OCI-M2 (cell line): ENCODE results near the gene SPRY2.
"Not testable (repeated sequence)": the region's sequence is repeated elsewhere in the genome, so short reads cannot be mapped to it uniquely, and the experiment has no call there.

Experiments
- DNase-seq: peaks from one replicate; lab custom pipeline; 2025; ENCODE audit not compliant: unreplicated experiment; lab: John Stamatoyannopoulos, UW

The SPRY2 gene

DNA sequence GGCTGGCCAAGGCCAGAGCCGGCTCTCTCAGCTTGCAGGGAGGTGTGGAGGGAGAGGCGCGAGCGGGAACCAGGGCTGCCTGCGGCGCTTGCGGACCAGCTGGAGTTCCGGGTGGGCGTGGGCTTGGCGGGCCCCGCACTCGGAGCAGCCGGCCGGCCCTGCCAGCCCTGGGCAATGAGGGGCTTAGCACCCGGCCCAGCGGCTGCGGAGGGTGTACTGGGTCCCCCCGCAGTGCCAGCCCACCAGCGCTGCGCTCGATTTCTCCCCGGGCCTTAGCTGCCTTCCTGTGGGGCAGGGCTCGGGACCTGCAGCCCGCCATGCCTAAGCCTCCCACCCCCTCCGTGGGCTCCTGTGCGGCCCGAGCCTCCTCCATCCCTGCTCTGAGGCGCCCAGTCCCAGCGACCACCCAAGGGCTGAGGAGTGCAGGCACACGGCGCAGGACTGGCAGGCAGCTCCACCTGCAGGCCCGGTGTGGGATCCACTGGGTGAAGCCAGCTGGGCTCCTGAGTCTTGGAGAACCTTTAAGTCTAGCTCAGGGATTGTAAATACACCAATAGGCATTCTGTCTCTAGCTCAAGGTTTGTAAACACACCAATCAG, 14.7 kb upstream of the SPRY2 start:
- not testable (repeated sequence) for DNase-seq

DNA sequence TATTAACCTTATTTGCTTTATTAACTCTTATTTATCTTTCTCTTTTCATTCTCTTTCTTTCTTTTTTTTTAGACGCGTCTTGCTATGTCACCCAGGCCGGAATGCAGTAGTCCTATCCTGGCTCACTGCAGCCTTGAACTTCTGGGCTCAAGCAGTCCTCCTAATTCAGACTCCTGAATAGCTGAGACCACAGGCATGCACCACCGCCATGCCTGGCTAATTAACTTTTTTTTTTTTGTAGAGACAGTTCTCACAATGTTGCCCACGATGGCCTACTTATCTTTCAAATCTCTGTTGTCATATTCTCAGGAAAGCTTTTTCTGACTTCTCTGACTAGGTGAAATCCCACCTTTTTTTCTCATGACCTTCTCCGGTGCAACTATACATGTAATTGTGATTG, 7.8 kb upstream of the SPRY2 start:
- no peak for DNase-seq

DNA sequence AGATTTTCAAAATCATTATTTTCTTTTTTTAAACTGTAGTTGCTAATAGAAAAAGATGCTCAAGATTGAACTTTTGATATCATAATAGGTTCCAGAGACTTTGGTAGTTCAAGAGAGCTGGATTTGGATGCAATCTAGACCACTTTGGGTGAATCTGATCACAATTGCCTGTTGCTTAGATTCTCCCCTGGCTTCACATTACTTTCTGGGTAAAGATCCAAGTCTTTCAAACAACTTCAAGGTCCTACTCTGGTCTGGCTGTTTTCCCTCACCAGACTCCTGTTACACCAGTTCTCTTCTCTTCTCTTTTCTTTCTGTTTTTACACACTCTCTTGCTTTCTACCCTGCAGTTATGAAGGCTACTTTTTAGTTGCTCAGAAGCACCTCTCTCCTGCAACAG, 7.4 kb upstream of the SPRY2 start:
- no peak for DNase-seq

DNA sequence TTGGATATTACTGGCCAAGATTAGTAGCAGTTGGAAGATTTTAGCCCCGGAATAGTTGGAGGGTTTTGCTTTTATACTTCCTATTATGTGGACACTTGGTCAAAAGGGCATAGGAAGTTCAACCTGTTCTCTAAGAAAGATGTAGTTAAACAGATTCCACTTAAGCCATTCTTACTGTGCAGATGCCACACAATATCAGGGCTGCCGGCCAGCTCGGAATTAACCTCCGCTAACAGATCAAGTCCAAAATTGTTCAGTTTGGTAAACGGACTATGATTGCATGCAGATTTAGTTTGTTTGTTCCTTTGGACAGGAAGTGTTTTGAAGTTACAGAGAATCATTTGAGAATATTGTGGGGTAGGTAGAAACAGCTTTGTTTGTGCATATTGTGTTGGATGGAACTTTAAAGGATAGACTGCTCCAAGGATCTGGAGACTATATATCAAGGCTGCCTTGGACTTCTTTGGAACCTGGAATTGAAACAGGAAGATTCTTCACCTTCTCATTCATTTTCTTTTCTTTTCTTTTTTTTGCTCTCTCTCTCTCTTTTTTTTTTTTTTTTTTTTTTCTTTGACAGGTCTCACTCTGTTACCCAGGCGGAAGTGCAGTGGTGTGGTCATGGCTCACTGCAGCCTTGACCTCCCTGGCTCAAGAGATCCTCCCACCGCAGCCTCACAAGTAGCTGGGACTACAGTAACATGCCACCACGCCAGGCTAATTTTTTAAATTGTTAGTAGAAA, 5.0 kb upstream of the SPRY2 start:
- DNase-seq: no peak

DNA sequence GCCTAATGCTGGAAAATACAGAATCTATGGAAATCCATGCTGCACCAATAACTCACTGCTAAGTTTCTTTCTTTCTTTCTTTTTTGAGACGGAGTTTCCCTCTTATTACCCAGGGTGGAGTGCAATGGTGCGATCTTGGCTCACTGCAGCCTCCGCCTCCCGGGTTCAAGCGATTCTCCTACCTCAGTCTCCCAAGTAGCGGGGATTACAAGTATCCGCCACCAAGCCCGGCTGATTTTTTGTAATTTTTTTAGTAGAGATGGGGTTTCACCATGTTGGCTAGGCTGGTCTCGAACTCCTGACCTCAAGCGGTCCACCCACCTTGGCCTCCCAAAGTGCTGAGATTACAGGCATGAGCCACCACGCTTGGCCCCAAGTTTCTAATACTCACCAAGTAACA, 3.1 kb upstream of the SPRY2 start:
- not testable (repeated sequence) for DNase-seq

DNA sequence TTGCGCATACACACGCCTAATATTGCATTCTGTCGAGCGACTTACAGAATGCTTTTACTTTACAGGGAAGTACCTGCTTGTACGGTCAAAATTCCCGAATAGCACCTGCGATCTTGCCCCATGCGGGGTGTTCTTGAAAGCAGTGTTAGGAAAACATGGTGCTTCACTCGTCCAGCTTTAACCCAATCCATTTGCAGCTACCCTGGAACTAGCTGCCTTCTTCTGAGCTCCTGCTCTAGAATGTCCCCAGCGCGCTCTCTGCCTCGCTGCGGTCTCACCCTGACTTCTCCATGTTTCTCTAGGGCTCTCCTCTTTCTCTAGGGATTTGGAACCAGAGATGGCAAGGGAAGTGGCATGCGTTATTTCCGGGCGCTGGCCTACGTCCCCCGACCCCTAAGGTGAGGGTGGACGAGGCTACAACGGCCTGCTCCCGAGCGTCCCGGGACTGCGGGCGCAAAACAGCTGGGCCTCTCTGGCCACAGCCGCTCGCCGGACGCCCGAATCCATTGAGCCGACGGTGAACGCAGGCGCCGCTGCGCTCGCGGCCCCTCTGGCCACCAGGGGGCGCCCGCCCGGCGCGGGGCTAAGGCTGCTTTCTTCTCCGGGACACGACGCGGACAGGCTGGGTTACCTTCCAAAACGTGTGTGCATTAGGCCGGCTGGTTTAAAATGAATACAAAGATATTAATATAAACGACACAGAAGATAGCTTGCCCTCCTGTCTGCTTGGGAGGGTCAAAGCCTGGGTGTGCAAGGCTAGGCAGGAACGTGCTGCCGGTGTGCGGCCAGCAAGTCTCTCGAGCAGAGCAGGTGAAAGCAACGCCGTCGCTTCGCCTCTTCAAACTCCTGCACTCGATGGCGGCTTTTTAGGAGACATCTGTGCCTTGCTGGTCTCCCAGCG, 1.8 kb upstream of the SPRY2 start:
- no peak for DNase-seq

DNA sequence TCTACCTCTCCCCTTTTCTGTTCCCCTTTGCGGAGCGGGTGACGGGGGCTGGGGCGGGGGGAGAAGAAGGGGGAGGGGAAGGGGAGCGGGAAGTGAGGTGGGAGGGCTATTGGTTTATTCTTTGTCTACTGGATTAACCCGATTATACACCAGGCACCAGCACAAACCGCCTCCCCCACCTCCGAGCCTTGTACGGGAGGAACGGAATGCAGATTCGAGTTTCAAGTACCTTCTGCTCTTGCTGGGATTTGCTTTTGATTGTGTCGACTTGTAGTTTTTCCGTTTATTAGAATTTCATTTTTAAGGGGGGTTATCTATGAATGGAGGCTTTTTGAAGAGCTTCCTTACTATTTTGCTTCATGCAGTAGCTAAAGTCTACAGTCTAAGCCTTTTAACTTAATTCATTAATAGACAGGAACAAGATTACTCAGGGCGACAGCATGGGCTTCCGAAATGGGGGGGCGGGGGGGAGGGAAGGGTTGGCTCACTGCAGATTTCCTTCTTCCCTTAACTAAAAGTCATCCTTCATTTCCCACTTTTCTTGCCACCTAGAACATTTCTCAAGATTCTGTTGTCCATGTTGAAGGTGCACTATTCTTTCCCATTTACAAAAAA, 937 bp upstream of the SPRY2 start:
- DNase-seq: no peak

DNA sequence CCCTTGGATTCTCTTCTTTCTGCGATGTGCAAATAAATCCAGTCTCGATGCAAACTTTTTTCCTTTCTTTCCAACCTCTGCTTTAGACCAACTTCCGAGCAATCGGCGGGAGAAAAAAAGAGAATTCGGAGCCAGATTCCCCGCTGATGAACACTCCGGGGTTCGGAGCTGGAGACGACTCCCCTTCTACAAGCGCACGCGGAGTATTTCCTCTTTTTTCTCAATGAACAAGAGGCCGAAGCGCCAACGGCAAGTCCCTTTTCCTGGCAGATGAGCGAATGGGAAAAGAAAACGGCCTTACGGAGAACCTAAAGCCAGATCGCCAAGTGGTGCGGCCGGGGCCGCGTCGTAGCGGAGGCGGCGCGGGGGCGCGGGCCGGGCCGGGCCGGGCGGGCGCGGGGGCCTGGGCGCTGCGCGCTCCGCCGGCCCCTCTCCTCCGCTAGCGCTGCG, 250 bp downstream of the SPRY2 start:
- DNase-seq: no peak

DNA sequence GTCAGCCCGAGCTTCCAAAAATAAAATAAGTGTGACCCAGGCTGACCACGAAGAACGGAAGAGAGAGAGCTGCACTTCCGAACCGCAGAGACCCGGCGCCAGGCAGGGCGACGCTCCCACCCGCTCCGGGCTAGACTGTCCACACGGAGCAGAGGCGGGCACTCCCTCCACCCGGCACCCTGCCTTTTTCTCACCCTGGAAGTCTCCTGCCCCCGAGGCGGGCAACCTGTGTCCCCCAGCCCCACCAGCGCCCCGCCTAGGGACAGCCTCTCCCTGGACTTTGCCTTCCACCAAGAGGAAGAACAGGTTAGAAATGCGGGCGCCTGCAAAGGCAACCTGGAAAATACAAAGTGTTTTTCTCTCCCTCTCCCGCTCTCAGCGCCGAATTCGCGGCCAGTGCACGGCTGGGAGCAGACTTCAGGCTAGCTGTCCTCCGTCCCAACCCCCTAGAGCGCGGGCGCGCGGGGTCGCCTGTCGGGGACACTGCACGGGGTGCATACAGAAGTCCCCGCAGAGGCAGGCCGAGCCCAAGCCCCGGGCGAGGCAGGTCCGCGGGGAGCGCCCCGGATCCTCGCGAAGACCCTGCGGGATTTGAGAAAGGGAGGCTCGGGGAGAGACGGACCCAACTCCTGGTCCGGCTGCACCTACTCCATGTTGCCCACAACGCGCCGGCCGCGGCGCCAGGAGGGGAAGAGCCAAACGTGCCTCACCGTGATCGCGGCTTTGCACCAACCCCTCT, 845 bp downstream of the SPRY2 start:
- DNase-seq: no peak

DNA sequence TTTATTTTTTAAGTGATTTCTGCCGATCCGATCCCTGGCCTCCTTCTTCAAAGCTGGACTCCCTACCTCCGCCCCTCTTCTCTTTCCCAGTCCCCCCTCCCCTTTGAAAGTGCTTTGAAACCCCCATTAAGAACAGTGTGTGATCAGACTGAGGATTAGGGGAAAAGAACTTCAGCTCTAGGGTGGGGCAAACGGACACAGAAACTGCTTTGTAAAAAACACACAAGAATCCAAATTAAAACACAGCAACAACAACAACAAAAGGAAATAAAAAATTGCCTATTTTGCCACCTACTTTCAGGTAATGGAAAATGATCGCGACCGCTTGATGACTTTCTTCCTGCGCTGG, 1.4 kb downstream of the SPRY2 start:
- no peak for DNase-seq

DNA sequence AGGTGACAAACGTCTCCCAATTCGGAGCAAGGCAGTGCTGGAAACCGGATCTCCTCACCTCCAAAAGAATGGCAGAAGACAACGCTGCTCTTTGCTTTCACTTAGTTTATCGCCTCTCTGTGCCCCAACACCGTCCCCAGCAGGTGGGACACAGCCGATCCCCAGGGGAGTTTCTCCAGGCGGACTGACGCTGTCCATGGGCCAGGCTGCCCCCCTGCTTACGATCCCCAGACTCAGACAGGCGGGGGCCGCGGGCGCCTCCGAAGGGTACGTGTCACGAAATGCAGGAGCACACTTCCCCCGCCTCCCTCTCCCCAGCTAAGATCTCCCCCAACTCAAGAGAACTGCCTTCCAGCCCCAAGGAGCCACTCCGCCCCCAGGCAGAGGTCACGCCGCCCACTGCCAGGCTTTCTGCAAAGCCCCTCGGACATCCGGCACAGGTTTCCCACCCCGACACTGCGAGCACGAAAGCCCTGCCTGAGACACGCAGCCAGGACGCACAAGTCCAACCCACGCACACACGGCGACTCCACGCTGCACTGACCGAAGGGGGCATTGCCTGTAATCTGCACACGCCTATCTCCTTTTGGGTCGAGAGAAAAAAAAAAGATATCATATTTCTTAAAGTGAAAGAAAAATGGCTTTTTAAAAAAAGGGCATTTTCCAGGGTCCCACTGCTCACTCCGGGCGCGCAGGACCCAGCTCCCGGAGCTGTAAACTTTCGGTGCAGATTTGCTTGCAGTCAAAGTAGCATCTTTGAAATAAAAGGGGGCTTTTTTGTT, 2.0 kb downstream of the SPRY2 start:
- DNase-seq: no peak

DNA sequence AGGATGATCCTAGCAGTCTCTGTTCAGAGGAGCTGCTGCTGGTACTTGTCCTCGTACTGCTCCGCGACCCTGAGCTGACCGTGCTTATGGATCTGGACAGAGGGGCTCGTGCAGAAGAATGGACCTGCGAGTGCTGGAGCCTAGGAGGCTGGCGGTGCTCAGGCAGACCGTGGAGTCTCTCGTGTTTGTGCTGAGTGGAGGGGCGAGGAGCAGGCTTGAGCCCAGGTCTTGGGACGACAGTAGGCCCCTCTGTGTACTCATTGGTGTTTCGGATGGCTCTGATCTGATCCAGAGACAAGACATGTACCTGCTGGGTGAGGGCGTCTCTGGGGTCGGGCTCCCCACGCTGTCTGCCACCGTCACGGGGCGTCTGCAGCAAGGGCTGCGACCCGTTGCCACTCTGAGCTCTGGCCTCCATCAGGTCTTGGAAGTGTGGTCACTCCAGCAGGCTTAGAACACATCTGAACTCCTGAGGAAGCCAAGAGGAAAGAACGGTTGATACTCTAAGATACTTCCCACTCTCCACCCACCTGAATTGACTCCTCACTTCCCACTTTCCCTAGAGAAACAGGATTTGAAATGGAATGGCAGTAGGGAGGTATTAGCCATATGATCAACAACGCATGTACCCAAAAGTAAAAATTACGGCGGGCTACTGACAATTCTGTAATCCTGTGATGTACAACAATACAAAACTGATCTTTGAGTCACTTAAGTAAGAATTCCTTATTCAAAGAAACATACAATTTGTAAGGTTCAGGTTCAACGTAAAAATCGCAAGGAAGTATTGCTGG, 3.4 kb downstream of the SPRY2 start:
- no peak for DNase-seq

DNA sequence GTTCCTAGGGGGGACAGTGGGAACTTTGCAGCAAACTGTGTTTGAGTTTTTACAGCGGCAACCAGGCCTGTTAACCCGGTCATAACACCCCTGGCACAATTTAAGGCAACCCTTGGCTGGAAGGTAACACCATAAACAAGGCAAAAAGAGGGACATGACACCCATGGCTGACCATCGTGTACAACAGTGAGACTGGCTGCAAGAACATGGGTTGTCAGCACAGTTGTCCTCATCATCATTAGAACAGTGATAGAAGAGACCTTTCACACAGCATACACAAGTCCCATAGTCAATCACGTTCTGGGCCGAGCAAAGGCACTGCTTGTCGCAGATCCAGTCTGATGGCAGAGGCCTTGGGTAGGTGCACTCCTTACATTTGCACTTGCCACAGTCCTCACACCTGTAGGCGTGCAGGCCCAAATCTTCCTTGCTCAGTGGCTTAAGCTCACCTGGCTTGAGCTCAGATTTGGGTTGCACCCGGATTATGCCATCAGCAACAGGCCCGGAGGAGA, 4.1 kb downstream of the SPRY2 start:
- no peak for DNase-seq

DNA sequence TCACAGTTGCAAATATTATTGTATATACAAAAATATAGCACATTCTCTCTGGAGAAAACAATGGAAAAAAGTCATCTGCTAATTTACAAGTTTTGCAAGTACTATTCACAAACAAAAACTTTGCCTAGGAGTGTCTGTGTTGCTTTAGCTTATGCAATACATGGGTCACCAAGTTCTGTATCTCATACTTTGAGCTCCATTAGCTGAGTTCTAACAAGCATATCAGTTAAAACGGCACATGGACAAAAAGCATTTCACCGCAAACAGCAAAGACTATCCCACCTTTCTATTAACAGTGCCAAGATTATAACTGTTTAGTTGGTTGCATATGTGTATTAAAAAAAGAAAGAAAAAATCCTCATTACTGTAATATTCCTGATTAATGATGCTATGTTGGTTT, 4.6 kb downstream of the SPRY2 start:
- DNase-seq: no peak

DNA sequence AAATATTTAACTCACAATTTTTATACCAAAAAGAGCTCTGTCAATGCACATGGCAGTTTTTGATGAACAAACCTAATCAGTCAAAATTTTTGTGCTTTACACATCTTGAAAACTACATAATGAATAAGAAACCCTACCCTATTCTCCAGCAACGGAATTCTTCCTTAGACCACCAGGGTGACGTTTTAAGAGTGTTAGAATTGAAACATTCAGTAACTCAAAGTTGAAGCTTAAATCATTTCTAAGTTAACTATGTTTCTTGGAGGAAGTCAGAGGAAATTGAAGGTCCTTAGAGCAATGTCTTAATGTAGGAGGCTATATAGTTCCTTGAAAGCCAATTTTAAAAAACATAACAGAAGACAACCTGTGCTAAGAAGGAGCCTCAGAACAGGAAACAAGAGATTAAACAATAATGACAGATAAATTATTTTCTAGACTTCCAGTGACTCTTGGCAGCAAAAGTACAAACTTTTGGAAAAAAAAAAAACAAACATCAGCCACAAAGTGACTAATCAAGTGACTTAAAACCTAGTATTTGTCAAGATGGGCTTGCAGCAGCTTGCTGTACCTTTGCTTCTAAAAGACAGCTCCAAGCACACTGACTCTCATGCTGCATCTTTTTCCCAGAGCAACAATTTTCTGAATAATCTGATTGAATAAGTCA, 6.2 kb downstream of the SPRY2 start:
- DNase-seq: no peak

DNA sequence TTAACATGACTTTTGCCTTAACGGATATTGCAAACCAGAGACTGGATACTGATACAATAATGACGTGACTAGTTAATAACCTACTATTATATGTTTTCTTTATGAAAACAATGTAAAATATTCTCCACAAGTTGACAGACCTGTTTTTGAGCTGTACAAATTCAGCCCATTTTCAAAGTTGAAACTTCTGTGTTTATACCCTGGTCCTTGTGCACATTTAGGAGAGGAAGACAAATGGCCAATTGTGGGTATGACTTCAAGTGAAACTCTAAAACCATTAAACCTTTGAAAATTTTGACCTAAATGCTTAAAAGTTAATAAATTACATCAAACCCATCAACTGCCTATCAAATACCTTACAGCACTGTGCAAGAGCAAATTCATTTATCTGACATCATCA, 8.9 kb downstream of the SPRY2 start:
- DNase-seq: no peak

DNA sequence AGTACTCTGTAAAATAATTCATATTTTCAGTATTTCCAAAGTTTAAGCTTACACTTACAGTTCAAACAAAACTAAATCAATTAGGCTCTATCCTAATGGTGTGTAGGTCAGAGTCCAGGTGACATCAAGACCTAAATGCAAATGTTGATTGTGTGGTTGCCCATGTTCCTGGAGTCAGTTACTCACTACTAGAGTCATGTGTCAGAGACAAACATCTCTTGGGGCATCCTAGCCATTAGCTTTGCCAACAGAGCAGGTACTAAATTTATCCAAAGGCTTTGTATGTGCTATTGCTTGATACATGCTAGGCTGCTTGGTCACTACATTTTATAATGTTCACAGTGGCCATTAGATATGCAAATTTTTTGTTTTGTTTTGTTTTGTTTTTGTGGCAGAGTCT, 11.7 kb downstream of the SPRY2 start:
- DNase-seq: no peak

DNA sequence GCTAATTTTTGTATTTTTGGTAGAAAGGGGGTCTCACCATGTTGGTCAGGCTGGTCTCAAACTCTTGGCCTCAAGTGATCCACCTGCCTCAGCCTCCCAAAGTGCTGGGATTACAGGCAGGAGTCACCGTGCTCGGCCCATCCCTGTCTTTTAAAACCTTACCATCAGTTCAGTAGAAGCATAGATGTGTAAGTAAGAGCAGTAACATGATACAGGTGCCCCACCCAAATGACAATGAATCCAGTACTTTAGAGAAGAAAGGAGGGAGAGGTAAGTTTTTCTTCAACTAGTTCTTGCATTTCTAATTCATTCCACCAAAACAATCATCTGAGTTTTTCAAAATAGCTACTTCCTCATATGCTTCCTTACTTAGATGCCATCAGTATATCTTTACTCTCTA, 21.9 kb downstream of the SPRY2 start:
- no peak for DNase-seq
